Measurements from ENCODE around the gene SLC39A5.
"Not testable (repeated sequence)": the region's sequence is repeated elsewhere in the genome, so short reads cannot be mapped to it uniquely, and the experiment has no call there.

The SLC39A5 gene

DNA sequence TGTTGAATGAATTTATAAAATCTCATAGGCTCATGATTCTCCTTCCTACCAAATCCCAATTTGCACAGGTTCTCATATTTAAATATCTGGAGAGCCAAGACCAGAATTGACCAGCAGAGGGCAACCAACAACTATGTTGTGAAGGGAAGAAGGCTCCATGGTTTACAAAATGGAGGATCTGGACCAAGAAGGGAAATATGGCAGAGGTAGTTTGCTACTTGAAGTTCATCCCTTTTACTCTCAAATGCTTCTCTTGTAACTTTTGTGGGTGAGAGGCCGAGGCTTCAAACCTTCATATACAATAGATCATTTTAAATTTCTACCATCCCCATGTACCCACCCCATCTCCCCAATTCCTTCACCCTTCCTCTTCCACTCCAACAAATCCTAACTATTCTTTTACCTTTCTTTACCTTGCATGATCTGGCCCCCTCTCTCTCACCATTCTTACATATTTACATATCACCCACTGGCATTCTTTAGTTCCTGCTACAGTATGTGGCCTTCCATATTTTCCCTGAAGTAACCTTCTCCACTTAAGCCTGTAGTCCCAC, 36.7 kb upstream of the SLC39A5 start:
- DNase-seq (ENCODE audit: low spot score), result no peak
- Histone ChIP-seq H3K4me1 (ENCODE audit: insufficient read depth, poor library complexity, severe bottlenecking) (peaks cover 7% of the 10 kb centered on the region), H3K36me3 (ENCODE audit: low read depth) (no peaks in the 10 kb centered on the region), H3K4me3 (ENCODE audit: severe bottlenecking) (no peak overlapping the region), H3K27ac (ENCODE audit: poor library complexity, severe bottlenecking) (no peak overlapping the region), H3K27me3 (ENCODE audit: insufficient read depth, poor library complexity, severe bottlenecking) (no peaks in the 10 kb centered on the region), H3K9me3 (ENCODE audit: severe bottlenecking) (no peaks in the 10 kb centered on the region)
- no peak for ATAC-seq (ENCODE audit: low read depth)
- TF ChIP-seq, protein P1, sequence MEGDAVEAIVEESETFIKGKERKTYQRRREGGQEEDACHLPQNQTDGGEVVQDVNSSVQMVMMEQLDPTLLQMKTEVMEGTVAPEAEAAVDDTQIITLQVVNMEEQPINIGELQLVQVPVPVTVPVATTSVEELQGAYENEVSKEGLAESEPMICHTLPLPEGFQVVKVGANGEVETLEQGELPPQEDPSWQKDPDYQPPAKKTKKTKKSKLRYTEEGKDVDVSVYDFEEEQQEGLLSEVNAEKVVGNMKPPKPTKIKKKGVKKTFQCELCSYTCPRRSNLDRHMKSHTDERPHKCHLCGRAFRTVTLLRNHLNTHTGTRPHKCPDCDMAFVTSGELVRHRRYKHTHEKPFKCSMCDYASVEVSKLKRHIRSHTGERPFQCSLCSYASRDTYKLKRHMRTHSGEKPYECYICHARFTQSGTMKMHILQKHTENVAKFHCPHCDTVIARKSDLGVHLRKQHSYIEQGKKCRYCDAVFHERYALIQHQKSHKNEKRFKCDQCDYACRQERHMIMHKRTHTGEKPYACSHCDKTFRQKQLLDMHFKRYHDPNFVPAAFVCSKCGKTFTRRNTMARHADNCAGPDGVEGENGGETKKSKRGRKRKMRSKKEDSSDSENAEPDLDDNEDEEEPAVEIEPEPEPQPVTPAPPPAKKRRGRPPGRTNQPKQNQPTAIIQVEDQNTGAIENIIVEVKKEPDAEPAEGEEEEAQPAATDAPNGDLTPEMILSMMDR (IDR thresholded peaks at IDR 0.05; ENCODE audit: poor library complexity, severe bottlenecking), result peak; percentile 89

- not testable (repeated sequence) for H3K4me3 ChIP-seq (ENCODE audit: severe bottlenecking); H3K27me3 ChIP-seq (ENCODE audit: insufficient read depth, poor library complexity, severe bottlenecking); H3K36me3 ChIP-seq (ENCODE audit: low read depth); DNase-seq (ENCODE audit: low spot score); H3K9me3 ChIP-seq (ENCODE audit: severe bottlenecking); H3K4me1 ChIP-seq (ENCODE audit: insufficient read depth, poor library complexity, severe bottlenecking)
- peak overlapping the region; percentile 65 for H3K27ac ChIP-seq (ENCODE audit: poor library complexity, severe bottlenecking)
- ATAC-seq (ENCODE audit: low read depth), result peak; percentile 85
These were observed 32.9 kb upstream of the SLC39A5 start for GRCh38 chr12:56196818-56197550.

DNA sequence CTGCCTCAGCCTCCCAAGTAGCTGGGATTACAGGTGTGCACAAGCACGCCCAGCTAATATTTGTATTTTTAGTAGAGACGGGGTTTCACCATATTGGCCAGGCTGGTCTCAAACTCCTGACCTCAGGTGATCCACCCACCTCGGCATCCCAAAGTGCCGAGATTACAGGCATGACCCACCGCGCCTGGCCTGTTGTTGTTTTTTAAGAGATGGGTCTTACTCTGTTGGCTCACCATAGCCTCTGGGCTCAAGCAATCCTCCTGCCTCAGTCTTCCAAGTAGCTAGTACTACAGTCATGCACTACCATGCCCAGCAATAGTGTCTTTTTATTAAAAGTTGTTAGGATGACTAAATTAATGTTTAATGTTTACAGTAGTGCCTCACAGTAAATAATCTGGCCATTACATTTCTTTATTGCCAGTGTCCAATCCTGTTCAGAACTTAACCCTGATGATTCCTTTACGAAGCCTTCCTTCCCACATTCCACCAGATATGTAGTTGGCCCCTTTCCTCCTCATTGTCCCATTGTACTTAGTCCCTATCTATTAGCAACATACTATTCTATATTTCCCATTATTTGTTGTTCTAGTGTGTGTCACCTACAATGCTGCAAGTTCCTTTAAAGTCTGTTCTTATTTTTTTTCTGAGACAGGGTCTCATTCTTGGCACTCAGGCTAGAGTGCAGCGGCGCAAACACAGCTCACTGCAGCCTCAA, 31.8 kb upstream of the SLC39A5 start:
- H3K4me3 ChIP-seq (ENCODE audit: severe bottlenecking), result no peak overlapping the region
- no peaks in the 10 kb centered on the region for H3K9me3 ChIP-seq (ENCODE audit: severe bottlenecking)
- no peaks in the 10 kb centered on the region for H3K27me3 ChIP-seq (ENCODE audit: insufficient read depth, poor library complexity, severe bottlenecking)
- H3K27ac ChIP-seq (ENCODE audit: poor library complexity, severe bottlenecking), result peak overlapping the region; percentile 65
- ATAC-seq (ENCODE audit: low read depth) (no peak), DNase-seq (ENCODE audit: low spot score) (no peak)
- H3K36me3 ChIP-seq (ENCODE audit: low read depth), result no peaks in the 10 kb centered on the region
- TF ChIP-seq, protein P1 (IDR thresholded peaks at IDR 0.05; ENCODE audit: poor library complexity, severe bottlenecking), result no peak
- H3K4me1 ChIP-seq (ENCODE audit: insufficient read depth, poor library complexity, severe bottlenecking), result peaks cover 3% of the 10 kb centered on the region

- TF ChIP-seq, protein P1 (IDR thresholded peaks at IDR 0.05; ENCODE audit: poor library complexity, severe bottlenecking), result no peak
- H3K9me3 ChIP-seq (ENCODE audit: severe bottlenecking), result no peaks in the 10 kb centered on the region
- no peaks in the 10 kb centered on the region for H3K36me3 ChIP-seq (ENCODE audit: low read depth)
- peaks cover 3% of the 10 kb centered on the region for H3K4me1 ChIP-seq (ENCODE audit: insufficient read depth, poor library complexity, severe bottlenecking)
- H3K4me3 ChIP-seq (ENCODE audit: severe bottlenecking), result no peak overlapping the region
- DNase-seq (ENCODE audit: low spot score), result no peak
- ATAC-seq (ENCODE audit: low read depth), result no peak
- no peaks in the 10 kb centered on the region for H3K27me3 ChIP-seq (ENCODE audit: insufficient read depth, poor library complexity, severe bottlenecking)
- H3K27ac ChIP-seq (ENCODE audit: poor library complexity, severe bottlenecking), result no peak overlapping the region
These were observed 31.0 kb upstream of the SLC39A5 start for GRCh38 chr12:56198836-56199235.

DNA sequence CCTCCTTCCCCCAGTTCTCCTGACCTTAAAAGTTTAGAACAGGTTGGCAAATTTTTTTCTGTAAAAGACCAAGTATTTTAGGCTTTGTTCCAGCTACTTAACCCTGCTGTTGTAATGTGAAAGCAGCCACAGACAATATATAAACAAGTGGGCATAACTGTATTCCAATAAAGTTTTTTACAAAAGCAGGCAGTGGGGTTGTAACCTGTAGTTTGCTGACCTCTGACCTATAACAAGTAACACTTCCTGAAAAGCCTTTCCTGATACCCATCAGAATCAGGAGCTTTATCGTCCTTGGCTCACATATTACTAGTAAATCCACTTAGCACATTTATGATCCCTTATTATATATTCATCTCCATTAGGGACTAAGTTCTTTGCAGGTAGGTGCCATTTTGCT, 27.5 kb upstream of the SLC39A5 start:
- no peaks in the 10 kb centered on the region for H3K27me3 ChIP-seq (ENCODE audit: insufficient read depth, poor library complexity, severe bottlenecking)
- ATAC-seq (ENCODE audit: low read depth) (no peak), DNase-seq (ENCODE audit: low spot score) (no peak)
- no peaks in the 10 kb centered on the region for H3K9me3 ChIP-seq (ENCODE audit: severe bottlenecking)
- peaks cover 23% of the 10 kb centered on the region for H3K36me3 ChIP-seq (ENCODE audit: low read depth)
- TF ChIP-seq, protein P1 (IDR thresholded peaks at IDR 0.05; ENCODE audit: poor library complexity, severe bottlenecking), result no peak
- no peaks in the 10 kb centered on the region for H3K4me1 ChIP-seq (ENCODE audit: insufficient read depth, poor library complexity, severe bottlenecking)
- no peak overlapping the region for H3K27ac ChIP-seq (ENCODE audit: poor library complexity, severe bottlenecking)
- H3K4me3 ChIP-seq (ENCODE audit: severe bottlenecking), result no peak overlapping the region

All from RWPE2 (cell line).